Measurements from ENCODE around the gene SLC26A6.

Gene SLC26A6

DNA sequence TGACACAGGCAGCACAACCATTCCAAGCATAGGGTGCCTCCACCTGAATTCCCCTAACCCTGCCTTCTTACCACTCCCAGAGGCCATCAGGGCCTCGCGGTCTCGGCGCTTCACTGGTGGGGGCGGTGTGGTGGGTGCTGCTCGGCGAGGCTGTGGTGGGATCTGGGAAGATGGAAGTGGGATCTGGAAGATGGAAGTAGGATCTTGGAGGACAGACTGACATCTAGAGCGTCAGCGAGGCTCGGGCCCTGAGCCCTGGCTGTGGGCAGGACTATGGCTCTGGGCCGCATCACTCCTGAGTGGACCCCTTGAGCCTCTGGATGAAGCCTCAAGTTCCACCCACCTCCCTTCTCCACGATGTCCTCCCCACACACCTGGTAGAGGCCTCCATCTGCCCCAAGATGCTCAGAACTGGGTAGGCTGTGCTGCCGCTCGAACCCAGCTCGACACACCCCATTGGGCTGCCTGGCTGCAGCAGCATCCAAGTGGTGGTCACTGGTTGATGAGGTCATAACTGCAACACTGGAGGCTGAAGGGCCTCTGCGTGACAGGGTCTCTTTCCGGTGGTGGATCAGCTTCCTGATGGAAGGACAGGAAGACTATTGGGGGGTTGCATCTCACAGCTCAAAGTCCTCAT, 46.8 kb upstream of the SLC26A6 start:
- H3K4me3 ChIP-seq (replicated peaks; ENCODE audit: insufficient read depth, low read length) = no peak overlapping the region
- H3K27me3 ChIP-seq (ENCODE audit: insufficient read depth, poor library complexity, severe bottlenecking) = no peaks in the 10 kb centered on the region
- no peak overlapping the region for H3K27ac ChIP-seq (replicated peaks)
- TF ChIP-seq CTCF (IDR thresholded peaks at IDR 0.05; ENCODE audit: insufficient read depth, low read length) (no peak), REST (IDR thresholded peaks at IDR 0.05; ENCODE audit: insufficient replicate concordance, low read depth) (no peak), SPI1 (IDR thresholded peaks at IDR 0.05; ENCODE audit: borderline replicate concordance, low read depth) (no peak), POLR2AphosphoS5 (IDR thresholded peaks at IDR 0.05; ENCODE audit: low read depth) (no peak), GABPA (IDR thresholded peaks at IDR 0.05; ENCODE audit: low read depth) (no peak)
- no peak for DNase-seq (ENCODE audit: low read depth in 1 of 2, low spot score in 1 of 2)

DNA sequence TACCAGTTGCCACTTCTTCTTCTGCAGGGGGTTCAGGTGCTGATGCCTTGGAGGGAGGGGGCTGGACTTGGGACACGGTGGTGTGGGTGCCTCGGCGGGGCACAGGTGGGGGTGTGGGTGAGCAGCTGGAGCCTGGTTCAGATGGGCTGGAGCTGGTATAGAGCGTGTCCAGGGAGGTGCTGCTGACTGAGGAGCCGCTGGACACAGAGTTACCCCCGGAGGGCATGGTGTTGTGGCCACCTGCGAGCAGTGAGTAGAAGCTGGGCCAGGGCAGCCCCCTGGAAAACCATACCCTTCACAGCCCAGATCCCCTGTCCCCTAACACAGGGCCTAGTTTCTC, 46.2 kb upstream of the SLC26A6 start:
- Histone ChIP-seq H3K27ac (replicated peaks) (no peak overlapping the region), H3K27me3 (ENCODE audit: insufficient read depth, poor library complexity, severe bottlenecking) (no peaks in the 10 kb centered on the region), H3K4me3 (replicated peaks; ENCODE audit: insufficient read depth, low read length) (no peak overlapping the region)
- no peak for DNase-seq (ENCODE audit: low read depth in 1 of 2, low spot score in 1 of 2)
- TF ChIP-seq REST (IDR thresholded peaks at IDR 0.05; ENCODE audit: insufficient replicate concordance, low read depth) (no peak), GABPA (IDR thresholded peaks at IDR 0.05; ENCODE audit: low read depth) (no peak), POLR2AphosphoS5 (IDR thresholded peaks at IDR 0.05; ENCODE audit: low read depth) (no peak), CTCF (IDR thresholded peaks at IDR 0.05; ENCODE audit: insufficient read depth, low read length) (no peak), SPI1 (IDR thresholded peaks at IDR 0.05; ENCODE audit: borderline replicate concordance, low read depth) (no peak)

- no peak for DNase-seq (ENCODE audit: low read depth in 1 of 2, low spot score in 1 of 2)
- Histone ChIP-seq H3K4me3 (replicated peaks; ENCODE audit: insufficient read depth, low read length) (no peak overlapping the region), H3K27ac (replicated peaks) (no peak overlapping the region), H3K27me3 (ENCODE audit: insufficient read depth, poor library complexity, severe bottlenecking) (no peaks in the 10 kb centered on the region)
- TF ChIP-seq CTCF (IDR thresholded peaks at IDR 0.05; ENCODE audit: insufficient read depth, low read length) = no peak
- TF ChIP-seq POLR2AphosphoS5 (IDR thresholded peaks at IDR 0.05; ENCODE audit: low read depth) = no peak
- TF ChIP-seq SPI1 (IDR thresholded peaks at IDR 0.05; ENCODE audit: borderline replicate concordance, low read depth) = no peak
- TF ChIP-seq REST (IDR thresholded peaks at IDR 0.05; ENCODE audit: insufficient replicate concordance, low read depth) = no peak
- TF ChIP-seq GABPA (IDR thresholded peaks at IDR 0.05; ENCODE audit: low read depth) = no peak
Measured at GRCh38 chr3:48680811-48681540, 45.7 kb upstream of the SLC26A6 start.
